ENCODE data around the gene GPR35.

The GPR35 gene

DNA sequence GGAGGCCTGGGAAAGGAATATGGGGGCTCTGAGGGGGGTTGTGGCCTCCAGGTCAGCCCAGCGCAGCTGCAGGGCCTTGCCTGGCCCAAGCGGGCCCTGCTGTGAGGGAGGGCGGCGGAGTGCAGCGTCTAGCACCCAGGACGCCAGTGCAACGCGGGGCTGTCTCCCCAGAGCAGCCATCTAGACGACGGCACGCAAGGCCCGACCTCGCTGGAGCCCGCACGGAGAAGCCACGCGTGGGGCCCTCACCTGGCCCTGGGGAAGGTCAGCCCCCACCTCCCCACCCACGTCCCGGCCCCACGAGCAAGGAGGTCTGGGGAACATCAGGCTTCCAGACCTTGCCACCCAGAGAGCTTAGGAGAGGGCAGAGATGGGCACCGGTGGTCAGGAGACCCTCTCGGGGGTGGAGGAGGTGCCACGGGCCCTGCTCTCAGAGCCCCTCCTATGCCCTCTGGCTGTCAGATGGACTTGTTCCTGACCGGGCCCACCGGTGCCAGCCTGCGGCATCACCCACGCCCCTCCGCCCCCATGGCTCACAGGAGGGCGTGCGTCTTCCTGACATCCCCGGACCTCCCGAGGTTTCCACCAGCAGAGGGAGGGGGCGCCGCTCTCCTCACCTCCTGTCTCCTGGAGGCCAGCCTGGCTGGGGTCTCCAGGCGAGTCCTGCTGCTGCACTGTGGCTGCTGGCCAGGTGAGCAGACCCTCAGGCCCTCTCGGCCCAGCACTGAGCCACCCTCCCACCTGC, 17.0 kb downstream of the GPR35 start:
- Histone ChIP-seq H3K36me3 (ENCODE audit: insufficient read depth, low read length) (no peaks in the 10 kb centered on the region), H3K9me3 (ENCODE audit: insufficient read depth, low read length, severe bottlenecking) (no peaks in the 10 kb centered on the region), H2AFZ (ENCODE audit: low read depth, low read length) (no peak overlapping the region), H3K4me3 (ENCODE audit: low read depth in 1 of 2, low read length in 2 of 2) (no peak overlapping the region), H3K27ac (ENCODE audit: low read length) (no peak overlapping the region), H3K4me1 (ENCODE audit: insufficient read depth, low read length) (no peaks in the 10 kb centered on the region), H4K20me1 (ENCODE audit: insufficient read depth, low read length) (no peaks in the 10 kb centered on the region), H3K27me3 (ENCODE audit: insufficient read depth, low read length, poor library complexity) (no peaks in the 10 kb centered on the region), H3K79me2 (ENCODE audit: insufficient read depth, low read length) (no peaks in the 10 kb centered on the region), H3K4me2 (ENCODE audit: insufficient read depth, low read length) (no peak overlapping the region), H3K9ac (ENCODE audit: low read depth, low read length) (no peak overlapping the region)
- no peak for DNase-seq
- TF ChIP-seq EZH2 (IDR thresholded peaks at IDR 0.05; ENCODE audit: borderline replicate concordance, low read depth, low read length, severe bottlenecking): no peak
- TF ChIP-seq, protein P1, sequence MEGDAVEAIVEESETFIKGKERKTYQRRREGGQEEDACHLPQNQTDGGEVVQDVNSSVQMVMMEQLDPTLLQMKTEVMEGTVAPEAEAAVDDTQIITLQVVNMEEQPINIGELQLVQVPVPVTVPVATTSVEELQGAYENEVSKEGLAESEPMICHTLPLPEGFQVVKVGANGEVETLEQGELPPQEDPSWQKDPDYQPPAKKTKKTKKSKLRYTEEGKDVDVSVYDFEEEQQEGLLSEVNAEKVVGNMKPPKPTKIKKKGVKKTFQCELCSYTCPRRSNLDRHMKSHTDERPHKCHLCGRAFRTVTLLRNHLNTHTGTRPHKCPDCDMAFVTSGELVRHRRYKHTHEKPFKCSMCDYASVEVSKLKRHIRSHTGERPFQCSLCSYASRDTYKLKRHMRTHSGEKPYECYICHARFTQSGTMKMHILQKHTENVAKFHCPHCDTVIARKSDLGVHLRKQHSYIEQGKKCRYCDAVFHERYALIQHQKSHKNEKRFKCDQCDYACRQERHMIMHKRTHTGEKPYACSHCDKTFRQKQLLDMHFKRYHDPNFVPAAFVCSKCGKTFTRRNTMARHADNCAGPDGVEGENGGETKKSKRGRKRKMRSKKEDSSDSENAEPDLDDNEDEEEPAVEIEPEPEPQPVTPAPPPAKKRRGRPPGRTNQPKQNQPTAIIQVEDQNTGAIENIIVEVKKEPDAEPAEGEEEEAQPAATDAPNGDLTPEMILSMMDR (IDR thresholded peaks at IDR 0.05; ENCODE audit: borderline replicate concordance, extremely low read depth, low read length, poor library complexity, severe bottlenecking): no peak
- ATAC-seq (ENCODE audit: insufficient read depth, low read depth): no peak

DNA sequence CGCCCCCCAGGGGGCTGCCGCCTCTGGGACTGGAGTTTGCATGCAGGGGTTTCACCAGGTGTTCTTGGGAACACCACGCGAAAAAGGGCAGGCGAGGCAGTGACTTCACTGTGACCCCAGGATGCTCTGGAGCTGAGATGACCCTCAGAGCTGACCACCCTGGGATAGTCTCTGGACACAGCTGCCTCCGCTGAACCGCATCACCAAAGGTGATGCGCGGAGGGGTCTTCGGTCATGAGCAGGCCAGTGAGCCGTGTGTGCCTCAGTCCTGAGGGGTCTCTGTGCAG, 17.5 kb downstream of the GPR35 start:
- TF ChIP-seq, protein P1 (IDR thresholded peaks at IDR 0.05; ENCODE audit: borderline replicate concordance, extremely low read depth, low read length, poor library complexity, severe bottlenecking): no peak
- TF ChIP-seq EZH2 (IDR thresholded peaks at IDR 0.05; ENCODE audit: borderline replicate concordance, low read depth, low read length, severe bottlenecking): no peak
- Histone ChIP-seq H3K79me2 (ENCODE audit: insufficient read depth, low read length) (no peaks in the 10 kb centered on the region), H3K36me3 (ENCODE audit: insufficient read depth, low read length) (no peaks in the 10 kb centered on the region), H3K9ac (ENCODE audit: low read depth, low read length) (no peak overlapping the region), H4K20me1 (ENCODE audit: insufficient read depth, low read length) (peaks cover under 1% of the 10 kb centered on the region; the same call in 1 of the 2 replicates), H3K9me3 (ENCODE audit: insufficient read depth, low read length, severe bottlenecking) (no peaks in the 10 kb centered on the region), H3K4me1 (ENCODE audit: insufficient read depth, low read length) (no peaks in the 10 kb centered on the region), H3K4me2 (ENCODE audit: insufficient read depth, low read length) (no peak overlapping the region), H3K27ac (ENCODE audit: low read length) (no peak overlapping the region), H3K4me3 (ENCODE audit: low read depth in 1 of 2, low read length in 2 of 2) (no peak overlapping the region), H3K27me3 (ENCODE audit: insufficient read depth, low read length, poor library complexity) (no peaks in the 10 kb centered on the region), H2AFZ (ENCODE audit: low read depth, low read length) (no peak overlapping the region)
- ATAC-seq (ENCODE audit: insufficient read depth, low read depth) (no peak), DNase-seq (no peak)

DNA sequence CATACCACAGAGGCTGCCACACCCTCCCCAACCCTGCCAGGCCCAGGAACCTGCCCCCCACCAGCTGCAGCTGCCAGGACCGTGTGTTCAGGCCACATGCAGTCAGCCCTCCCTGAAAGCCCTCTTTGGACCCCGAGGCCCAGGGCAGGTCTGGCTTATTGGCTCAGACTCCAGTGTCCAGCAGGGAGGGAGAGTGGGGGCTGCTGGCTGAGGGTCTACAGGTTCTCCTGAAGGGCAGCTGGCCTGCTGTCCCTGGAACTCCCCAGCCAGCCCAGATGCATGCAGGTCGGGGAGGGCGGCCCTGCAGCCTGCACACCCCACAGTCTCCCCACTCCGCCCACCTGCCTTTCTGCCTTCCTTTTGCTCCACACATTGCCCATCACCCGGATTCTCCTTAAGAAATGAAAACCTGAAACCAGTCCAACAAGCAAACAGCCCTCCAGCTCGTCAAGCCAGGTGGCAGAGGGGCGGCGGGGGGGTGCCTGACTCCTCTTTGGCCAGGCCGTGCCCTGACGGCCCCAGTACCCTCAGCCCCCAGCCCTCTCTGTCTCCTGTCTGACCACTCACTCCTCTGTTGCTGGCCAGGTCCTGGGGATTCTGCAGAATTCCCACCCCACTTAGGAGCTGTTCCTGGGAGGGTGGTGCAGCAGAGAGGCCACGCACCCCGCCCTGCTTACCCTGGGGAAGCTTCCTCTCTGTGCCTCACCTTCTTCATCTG, 18.0 kb downstream of the GPR35 start:
- Histone ChIP-seq H3K27ac (ENCODE audit: low read length) (no peak overlapping the region), H3K9ac (ENCODE audit: low read depth, low read length) (no peak overlapping the region), H4K20me1 (ENCODE audit: insufficient read depth, low read length) (peaks cover 5% of the 10 kb centered on the region; the same call in 1 of the 2 replicates), H2AFZ (ENCODE audit: low read depth, low read length) (no peak overlapping the region), H3K4me3 (ENCODE audit: low read depth in 1 of 2, low read length in 2 of 2) (no peak overlapping the region), H3K4me1 (ENCODE audit: insufficient read depth, low read length) (no peaks in the 10 kb centered on the region), H3K9me3 (ENCODE audit: insufficient read depth, low read length, severe bottlenecking) (no peaks in the 10 kb centered on the region), H3K4me2 (ENCODE audit: insufficient read depth, low read length) (no peak overlapping the region), H3K79me2 (ENCODE audit: insufficient read depth, low read length) (no peaks in the 10 kb centered on the region), H3K36me3 (ENCODE audit: insufficient read depth, low read length) (no peaks in the 10 kb centered on the region), H3K27me3 (ENCODE audit: insufficient read depth, low read length, poor library complexity) (peaks cover 1% of the 10 kb centered on the region)
- DNase-seq: no peak
- no peak for TF ChIP-seq EZH2 (IDR thresholded peaks at IDR 0.05; ENCODE audit: borderline replicate concordance, low read depth, low read length, severe bottlenecking)
- TF ChIP-seq, protein P1 (IDR thresholded peaks at IDR 0.05; ENCODE audit: borderline replicate concordance, extremely low read depth, low read length, poor library complexity, severe bottlenecking): no peak
- ATAC-seq (ENCODE audit: insufficient read depth, low read depth): no peak

All from DND-41 (cell line).